IPS-NIHi7 (cell line): Measurements from ENCODE around the gene CYBC1.

Experiments used
- DNase-seq: peaks from one replicate; pipeline ENCODE4 v3.0.0; 2012; ENCODE audit warnings: mixed read lengths; ENCODE audit errors: extremely low spot score

Gene CYBC1

GRCh38 chr17:82447876-82448275 lies 2.7 kb downstream of the CYBC1 start:
- no peak for DNase-seq

GRCh38 chr17:82446649-82447048 lies 3.9 kb downstream of the CYBC1 start:
- no peak for DNase-seq

- no peak for DNase-seq
Measured at GRCh38 chr17:82446124-82446523, 4.4 kb downstream of the CYBC1 start.

GRCh38 chr17:82445542-82445941 lies 5.0 kb downstream of the CYBC1 start:
- no peak for DNase-seq

- no peak for DNase-seq
Measured at GRCh38 chr17:82444941-82445521, 5.5 kb downstream of the CYBC1 start.

- DNase-seq, result no peak
Measured at GRCh38 chr17:82444284-82444893, 6.2 kb downstream of the CYBC1 start.

- no peak for DNase-seq
Measured at GRCh38 chr17:82443465-82444283, 6.9 kb downstream of the CYBC1 start.

GRCh38 chr17:82442643-82443464 lies 7.7 kb downstream of the CYBC1 start:
- DNase-seq, result no peak

- no peak for DNase-seq
Measured at GRCh38 chr17:82441691-82442487, 8.7 kb downstream of the CYBC1 start.

- no peak for DNase-seq
Measured at GRCh38 chr17:82440991-82441627, 9.4 kb downstream of the CYBC1 start.

- no peak for DNase-seq
Measured at GRCh38 chr17:82440469-82440981, 10.0 kb downstream of the CYBC1 start.

GRCh38 chr17:82439829-82440365 lies 10.7 kb downstream of the CYBC1 start:
- DNase-seq, result no peak

GRCh38 chr17:82439194-82439828 lies 11.2 kb downstream of the CYBC1 start:
- DNase-seq, result no peak

GRCh38 chr17:82438401-82439193 lies 12.0 kb downstream of the CYBC1 start:
- DNase-seq, result no peak

- DNase-seq, result no peak
Measured at GRCh38 chr17:82437325-82437668, 13.3 kb downstream of the CYBC1 start.

GRCh38 chr17:82436601-82437324 lies 13.8 kb downstream of the CYBC1 start:
- DNase-seq, result no peak

GRCh38 chr17:82435601-82436583 lies 14.7 kb downstream of the CYBC1 start:
- DNase-seq, result no peak
